Measurements from ENCODE around the gene NWD2.

The NWD2 gene

DNA sequence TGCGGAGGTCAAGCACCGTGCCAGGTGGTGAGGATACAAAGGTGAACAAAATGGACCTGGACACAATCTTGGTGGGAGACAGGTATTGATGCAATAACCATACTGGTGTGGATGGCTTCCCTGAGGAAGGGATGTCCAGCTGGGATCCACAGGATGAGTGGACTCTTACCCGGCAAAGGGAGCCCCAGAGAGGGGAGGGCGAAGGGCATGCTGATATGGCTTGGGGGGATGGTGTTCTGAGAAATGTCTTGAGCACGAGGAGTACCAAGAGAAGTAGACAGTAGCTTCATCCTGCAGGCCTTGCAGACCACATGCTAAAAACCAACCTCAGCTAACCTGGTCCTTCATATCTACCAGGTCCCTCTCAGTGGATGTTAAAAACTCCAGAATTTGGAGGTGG is 220.8 kb downstream of the NWD2 start:
- Histone ChIP-seq H3K4me2 (ENCODE audit: low read depth, low read length, poor library complexity, severe bottlenecking) (no peak overlapping the region), H3F3A (ENCODE audit: insufficient read depth) (no peaks in the 10 kb centered on the region), H3K9me2 (replicated peaks; ENCODE audit: insufficient read depth, low read length) (no peaks in the 10 kb centered on the region), H3K9ac (ENCODE audit: low read length) (no peak overlapping the region), H3K79me2 (ENCODE audit: insufficient read depth, low read length) (no peaks in the 10 kb centered on the region), H3K4me3 (ENCODE audit: insufficient read depth, low read length, poor library complexity, severe bottlenecking) (no peak overlapping the region), H4K20me1 (ENCODE audit: low read depth, low read length) (no peaks in the 10 kb centered on the region), H2AFZ (ENCODE audit: low read depth, low read length, severe bottlenecking) (no peak overlapping the region), H3K27ac (ENCODE audit: low read depth, low read length) (no peak overlapping the region), H3K9me3 (ENCODE audit: insufficient read depth, low read length) (no peaks in the 10 kb centered on the region), H3K27me3 (ENCODE audit: low read length) (no peaks in the 10 kb centered on the region), H3K36me3 (ENCODE audit: low read length) (no peaks in the 10 kb centered on the region)
- TF ChIP-seq, protein P1, sequence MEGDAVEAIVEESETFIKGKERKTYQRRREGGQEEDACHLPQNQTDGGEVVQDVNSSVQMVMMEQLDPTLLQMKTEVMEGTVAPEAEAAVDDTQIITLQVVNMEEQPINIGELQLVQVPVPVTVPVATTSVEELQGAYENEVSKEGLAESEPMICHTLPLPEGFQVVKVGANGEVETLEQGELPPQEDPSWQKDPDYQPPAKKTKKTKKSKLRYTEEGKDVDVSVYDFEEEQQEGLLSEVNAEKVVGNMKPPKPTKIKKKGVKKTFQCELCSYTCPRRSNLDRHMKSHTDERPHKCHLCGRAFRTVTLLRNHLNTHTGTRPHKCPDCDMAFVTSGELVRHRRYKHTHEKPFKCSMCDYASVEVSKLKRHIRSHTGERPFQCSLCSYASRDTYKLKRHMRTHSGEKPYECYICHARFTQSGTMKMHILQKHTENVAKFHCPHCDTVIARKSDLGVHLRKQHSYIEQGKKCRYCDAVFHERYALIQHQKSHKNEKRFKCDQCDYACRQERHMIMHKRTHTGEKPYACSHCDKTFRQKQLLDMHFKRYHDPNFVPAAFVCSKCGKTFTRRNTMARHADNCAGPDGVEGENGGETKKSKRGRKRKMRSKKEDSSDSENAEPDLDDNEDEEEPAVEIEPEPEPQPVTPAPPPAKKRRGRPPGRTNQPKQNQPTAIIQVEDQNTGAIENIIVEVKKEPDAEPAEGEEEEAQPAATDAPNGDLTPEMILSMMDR (IDR thresholded peaks at IDR 0.05; ENCODE audit: insufficient read depth, low read length, poor library complexity, severe bottlenecking): no peak
- no peak for TF ChIP-seq EZH2phosphoT487 (conservative IDR thresholded peaks at IDR 0.05; ENCODE audit: low read length)

DNA sequence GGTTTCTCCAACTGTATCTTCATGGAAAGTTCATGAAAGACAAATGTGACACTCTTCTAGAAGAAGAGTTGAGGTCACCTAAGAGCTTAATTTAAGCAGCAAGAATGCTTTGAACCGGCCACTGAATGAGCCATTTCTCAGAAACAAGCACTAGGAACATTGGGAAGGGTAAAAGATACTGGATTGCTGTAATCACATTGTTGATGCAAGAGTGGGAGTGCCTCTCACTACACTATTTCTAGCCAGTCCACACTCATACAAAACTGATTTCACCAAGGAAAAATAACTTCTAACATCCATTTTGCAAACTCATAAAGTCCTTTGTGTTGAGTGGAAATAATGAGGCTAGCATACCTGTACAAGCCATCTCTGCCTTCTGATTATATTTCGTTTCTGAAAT is 221.3 kb downstream of the NWD2 start:
- H3K27me3 ChIP-seq (ENCODE audit: low read length): no peaks in the 10 kb centered on the region
- no peaks in the 10 kb centered on the region for H3K9me2 ChIP-seq (replicated peaks; ENCODE audit: insufficient read depth, low read length)
- no peak overlapping the region for H3K9ac ChIP-seq (ENCODE audit: low read length)
- no peak overlapping the region for H3K27ac ChIP-seq (ENCODE audit: low read depth, low read length)
- H3K4me3 ChIP-seq (ENCODE audit: insufficient read depth, low read length, poor library complexity, severe bottlenecking): no peak overlapping the region
- no peak overlapping the region for H2AFZ ChIP-seq (ENCODE audit: low read depth, low read length, severe bottlenecking)
- no peaks in the 10 kb centered on the region for H3F3A ChIP-seq (ENCODE audit: insufficient read depth)
- H3K36me3 ChIP-seq (ENCODE audit: low read length): no peaks in the 10 kb centered on the region
- H3K79me2 ChIP-seq (ENCODE audit: insufficient read depth, low read length): no peaks in the 10 kb centered on the region
- H3K4me2 ChIP-seq (ENCODE audit: low read depth, low read length, poor library complexity, severe bottlenecking): no peak overlapping the region
- H3K9me3 ChIP-seq (ENCODE audit: insufficient read depth, low read length): no peaks in the 10 kb centered on the region
- no peaks in the 10 kb centered on the region for H4K20me1 ChIP-seq (ENCODE audit: low read depth, low read length)
- TF ChIP-seq EZH2phosphoT487 (conservative IDR thresholded peaks at IDR 0.05; ENCODE audit: low read length): no peak

DNA sequence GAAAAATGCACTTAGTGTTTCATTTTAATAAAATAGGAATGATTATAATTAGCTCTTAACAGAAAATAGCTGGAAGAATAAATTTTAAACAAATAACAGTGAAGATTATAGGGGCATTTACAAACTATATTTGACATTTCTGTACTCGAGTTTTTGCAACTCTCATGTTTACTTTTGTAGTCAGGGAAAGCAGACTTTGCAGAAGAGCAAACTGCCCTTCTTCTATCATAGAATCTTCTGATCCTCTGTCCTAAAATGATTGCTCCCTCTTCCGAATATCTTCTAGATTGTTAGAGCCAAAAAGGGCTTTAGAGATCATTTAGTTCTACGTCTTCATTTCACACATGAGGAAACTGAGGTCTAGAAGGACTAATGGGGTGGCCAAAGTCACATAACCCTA is 222.7 kb downstream of the NWD2 start:
- TF ChIP-seq, protein P1 (IDR thresholded peaks at IDR 0.05; ENCODE audit: insufficient read depth, low read length, poor library complexity, severe bottlenecking): no peak
- no peak for TF ChIP-seq EZH2phosphoT487 (conservative IDR thresholded peaks at IDR 0.05; ENCODE audit: low read length)

DNA sequence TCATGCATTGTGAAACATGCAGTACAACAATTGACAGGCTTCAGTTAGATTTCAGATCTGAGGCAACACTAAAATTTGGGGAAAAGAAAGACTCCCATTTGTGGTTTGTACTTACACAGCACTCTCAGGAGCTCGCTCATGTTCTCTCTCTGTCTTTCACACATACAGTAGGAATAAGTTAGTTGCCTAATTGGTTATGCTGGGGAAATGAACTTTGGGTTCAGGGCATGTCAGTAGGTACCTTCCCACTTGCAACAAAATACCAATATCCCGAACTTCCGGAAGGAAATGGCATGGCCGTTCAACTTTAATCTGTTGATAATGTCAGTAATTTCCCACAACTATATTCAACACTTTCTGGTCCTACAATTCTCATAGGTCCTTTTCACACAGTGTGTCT is 223.3 kb downstream of the NWD2 start:
- H3F3A ChIP-seq (ENCODE audit: insufficient read depth): no peaks in the 10 kb centered on the region
- H2AFZ ChIP-seq (ENCODE audit: low read depth, low read length, severe bottlenecking): no peak overlapping the region
- H3K27ac ChIP-seq (ENCODE audit: low read depth, low read length): no peak overlapping the region
- H3K9me2 ChIP-seq (replicated peaks; ENCODE audit: insufficient read depth, low read length): no peaks in the 10 kb centered on the region
- H3K4me3 ChIP-seq (ENCODE audit: insufficient read depth, low read length, poor library complexity, severe bottlenecking): no peak overlapping the region
- TF ChIP-seq, protein P1 (IDR thresholded peaks at IDR 0.05; ENCODE audit: insufficient read depth, low read length, poor library complexity, severe bottlenecking): no peak
- no peak for TF ChIP-seq EZH2phosphoT487 (conservative IDR thresholded peaks at IDR 0.05; ENCODE audit: low read length)
- no peaks in the 10 kb centered on the region for H3K9me3 ChIP-seq (ENCODE audit: insufficient read depth, low read length)
- no peaks in the 10 kb centered on the region for H4K20me1 ChIP-seq (ENCODE audit: low read depth, low read length)
- no peaks in the 10 kb centered on the region for H3K36me3 ChIP-seq (ENCODE audit: low read length)
- H3K9ac ChIP-seq (ENCODE audit: low read length): no peak overlapping the region
- no peaks in the 10 kb centered on the region for H3K79me2 ChIP-seq (ENCODE audit: insufficient read depth, low read length)
- no peak overlapping the region for H3K4me2 ChIP-seq (ENCODE audit: low read depth, low read length, poor library complexity, severe bottlenecking)
- no peaks in the 10 kb centered on the region for H3K27me3 ChIP-seq (ENCODE audit: low read length)

More for the DNA sequence above, 222.7 kb downstream of the NWD2 start:
- no peaks in the 10 kb centered on the region for H3K9me3 ChIP-seq (ENCODE audit: insufficient read depth, low read length)
- no peaks in the 10 kb centered on the region for H3K27me3 ChIP-seq (ENCODE audit: low read length)
- H3K36me3 ChIP-seq (ENCODE audit: low read length): no peaks in the 10 kb centered on the region
- no peaks in the 10 kb centered on the region for H3K9me2 ChIP-seq (replicated peaks; ENCODE audit: insufficient read depth, low read length)
- no peaks in the 10 kb centered on the region for H3K79me2 ChIP-seq (ENCODE audit: insufficient read depth, low read length)
- no peaks in the 10 kb centered on the region for H3F3A ChIP-seq (ENCODE audit: insufficient read depth)
- no peaks in the 10 kb centered on the region for H4K20me1 ChIP-seq (ENCODE audit: low read depth, low read length)
- no peak overlapping the region for H2AFZ ChIP-seq (ENCODE audit: low read depth, low read length, severe bottlenecking)
- no peak overlapping the region for H3K4me3 ChIP-seq (ENCODE audit: insufficient read depth, low read length, poor library complexity, severe bottlenecking)
- no peak overlapping the region for H3K9ac ChIP-seq (ENCODE audit: low read length)
- H3K27ac ChIP-seq (ENCODE audit: low read depth, low read length): no peak overlapping the region
- H3K4me2 ChIP-seq (ENCODE audit: low read depth, low read length, poor library complexity, severe bottlenecking): no peak overlapping the region

Data from SU-DHL-6 (cell line).